HG02885 (cell line): ENCODE measurements around the gene LDLRAD4.

Experiments
- ATAC-seq: cut with Tn5 transposase; IDR thresholded peaks from one replicate; pipeline ENCODE4 v1.9.1; 2021; ENCODE audit warnings: mild to moderate bottlenecking; ENCODE audit not compliant: unreplicated experiment, poor library complexity

LDLRAD4 gene

DNA sequence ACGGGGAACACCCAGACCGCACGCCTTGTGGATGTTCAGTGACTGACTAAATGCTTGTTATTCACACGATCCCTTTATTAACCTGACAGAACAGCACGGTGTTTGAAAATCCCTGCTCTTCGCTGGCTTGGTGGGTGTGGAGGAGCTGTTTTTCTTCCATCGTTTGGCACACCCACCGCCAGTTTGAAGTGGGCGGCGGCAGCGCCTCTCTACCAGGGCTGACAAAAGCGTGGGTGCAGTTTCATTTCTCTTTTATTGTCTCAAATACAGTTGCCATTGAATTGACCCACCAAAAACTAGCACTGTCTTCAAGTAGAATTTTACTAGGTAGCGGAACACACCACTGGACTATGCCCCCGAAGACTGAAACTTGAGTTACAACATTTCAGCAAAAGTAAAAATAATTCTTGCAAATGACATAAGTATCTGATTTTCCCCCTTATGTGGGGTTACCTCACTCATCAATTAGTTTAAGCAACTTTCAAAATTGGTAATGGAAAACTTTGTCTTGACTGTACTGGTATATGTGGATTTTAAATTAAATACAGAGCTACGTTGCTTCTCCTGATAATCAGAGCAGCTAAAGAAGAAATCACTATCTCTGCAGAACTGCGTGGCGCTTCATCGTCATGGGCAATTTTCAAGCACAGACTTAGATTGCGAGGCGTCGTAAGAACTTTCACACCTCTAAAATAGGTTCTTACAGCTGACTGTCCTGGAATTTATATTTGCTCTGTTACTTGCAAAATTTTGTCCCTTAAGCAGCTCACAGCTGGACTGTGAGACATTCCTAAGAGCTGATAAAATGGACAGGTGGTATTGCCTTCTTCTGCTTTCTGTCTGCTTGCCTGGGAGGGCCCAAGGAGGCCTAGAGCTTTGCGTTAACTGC lies 60.9 kb downstream of the LDLRAD4 start:
- peak; percentile 85 for ATAC-seq

DNA sequence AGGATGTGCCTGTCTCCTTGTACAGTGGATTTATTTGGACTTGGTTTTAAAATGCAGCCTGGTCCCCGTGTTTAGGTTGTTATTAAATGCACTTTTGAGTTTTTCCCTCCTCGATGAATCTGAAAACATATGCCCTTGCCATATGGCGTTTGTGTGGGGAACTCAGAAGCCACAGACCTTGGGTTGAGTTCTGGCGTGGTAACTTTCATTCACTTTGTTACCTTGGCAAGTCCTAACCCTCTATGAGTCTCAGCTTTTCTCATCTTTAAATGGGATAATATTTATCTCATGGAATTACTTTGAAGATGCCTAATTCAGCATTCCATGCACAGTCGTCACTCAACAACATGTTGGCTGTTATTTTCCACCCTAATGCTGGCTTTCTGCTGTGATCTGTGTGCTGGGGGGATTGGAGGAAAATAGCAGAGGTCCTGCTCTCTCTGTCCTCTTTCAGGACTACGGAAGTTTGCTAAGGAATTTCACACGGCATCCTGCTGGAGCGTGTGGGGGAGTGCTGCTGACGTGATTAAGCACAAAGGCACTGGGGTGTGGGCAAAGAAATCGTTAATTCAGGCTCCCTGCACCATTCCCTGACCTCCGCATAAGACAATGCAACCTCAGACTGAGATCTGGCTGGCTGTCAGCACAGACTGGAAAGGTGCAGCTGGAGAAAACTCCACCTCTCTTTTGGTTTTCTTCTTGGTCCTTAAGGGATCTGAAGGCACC lies 61.7 kb downstream of the LDLRAD4 start:
- no peak for ATAC-seq

DNA sequence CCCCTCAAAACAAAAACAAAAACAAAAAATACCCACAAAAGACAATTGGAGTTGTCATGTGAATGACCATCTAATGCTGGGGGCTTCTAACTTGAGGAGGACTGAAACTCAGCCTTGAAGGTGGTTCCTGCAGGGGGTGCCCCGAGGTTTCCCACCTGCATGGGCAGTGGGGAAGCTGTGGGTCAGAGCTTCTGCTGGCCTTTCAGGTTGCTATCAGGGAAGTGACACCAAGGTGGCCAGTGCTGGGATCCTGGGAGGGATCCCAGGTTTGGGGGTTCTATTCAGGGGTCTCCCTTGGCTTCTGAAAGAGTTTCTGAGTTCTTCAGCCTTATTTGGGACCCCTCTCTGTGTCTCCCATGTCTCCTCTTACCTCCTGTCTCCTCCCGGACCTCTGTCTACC lies 62.8 kb downstream of the LDLRAD4 start:
- ATAC-seq: no peak

DNA sequence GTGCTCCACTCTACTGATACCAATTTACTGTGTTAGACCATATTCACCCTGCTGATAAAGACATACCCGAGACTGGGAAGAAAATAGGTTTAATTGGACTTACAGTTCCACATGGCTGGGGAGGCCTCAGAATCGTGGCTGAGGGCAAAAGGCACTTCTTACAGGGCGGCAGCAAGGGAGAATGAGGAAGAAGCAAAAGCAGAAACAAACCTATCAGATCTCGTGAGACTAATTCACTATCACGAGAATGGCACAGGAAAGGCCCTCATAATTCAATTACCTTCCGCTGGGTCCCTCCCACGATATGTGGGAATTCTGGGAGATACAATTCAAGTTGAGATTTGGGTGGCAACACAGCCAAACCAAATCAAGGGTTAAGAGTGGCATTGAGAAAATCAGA lies 65.2 kb downstream of the LDLRAD4 start:
- no peak for ATAC-seq

DNA sequence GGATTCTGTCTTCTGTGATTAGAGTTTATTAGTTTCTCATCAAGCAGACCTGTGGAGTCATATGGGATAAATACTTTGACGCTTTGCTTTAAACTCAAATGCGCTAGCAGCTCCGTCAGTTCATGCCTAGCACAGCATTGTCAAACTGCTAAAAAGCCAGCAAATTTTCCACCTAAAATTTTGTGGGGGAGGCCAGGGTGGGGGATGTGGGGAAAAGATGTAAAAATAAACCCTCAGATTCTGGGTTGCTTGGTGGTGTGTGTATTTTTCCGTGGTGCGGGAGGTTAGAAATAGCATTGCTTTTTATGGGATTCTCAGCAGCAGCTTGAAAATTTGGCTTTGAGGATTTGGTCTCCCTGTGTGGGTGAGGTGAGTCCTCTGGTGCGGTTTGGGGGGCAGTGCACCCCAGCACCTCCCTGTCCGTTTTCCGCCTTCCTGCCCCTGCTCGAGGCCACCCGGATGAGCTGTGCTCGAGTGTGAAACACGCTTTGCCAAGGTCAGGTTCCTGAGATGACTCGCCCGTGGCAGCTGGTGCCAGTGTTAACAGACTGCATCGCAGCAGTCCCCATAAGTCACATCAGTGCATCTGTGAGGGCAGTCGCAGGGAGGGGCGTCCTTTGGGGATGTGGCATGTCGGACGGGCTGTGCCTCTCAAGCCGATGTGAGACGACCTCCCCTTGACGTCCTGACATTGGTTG lies 65.9 kb downstream of the LDLRAD4 start:
- ATAC-seq: no peak

DNA sequence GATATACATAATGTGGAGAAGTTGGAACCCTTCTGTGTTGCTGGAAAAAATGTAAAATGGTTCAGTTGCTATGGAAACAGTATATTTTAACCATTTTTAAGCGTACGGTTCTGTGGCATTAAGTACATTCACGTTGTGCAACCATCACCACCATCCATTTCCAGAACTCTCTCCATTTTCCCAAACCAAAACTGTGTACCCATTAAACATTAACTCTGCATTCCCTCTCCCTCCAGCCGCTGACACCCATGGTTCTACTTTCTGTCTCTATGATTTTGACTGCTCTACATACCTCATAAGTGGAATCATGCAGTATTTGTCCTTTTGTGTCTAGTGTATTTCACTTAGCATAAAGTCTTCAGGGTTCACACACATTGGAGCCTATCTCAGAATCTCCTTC lies 67.3 kb downstream of the LDLRAD4 start:
- no peak for ATAC-seq

DNA sequence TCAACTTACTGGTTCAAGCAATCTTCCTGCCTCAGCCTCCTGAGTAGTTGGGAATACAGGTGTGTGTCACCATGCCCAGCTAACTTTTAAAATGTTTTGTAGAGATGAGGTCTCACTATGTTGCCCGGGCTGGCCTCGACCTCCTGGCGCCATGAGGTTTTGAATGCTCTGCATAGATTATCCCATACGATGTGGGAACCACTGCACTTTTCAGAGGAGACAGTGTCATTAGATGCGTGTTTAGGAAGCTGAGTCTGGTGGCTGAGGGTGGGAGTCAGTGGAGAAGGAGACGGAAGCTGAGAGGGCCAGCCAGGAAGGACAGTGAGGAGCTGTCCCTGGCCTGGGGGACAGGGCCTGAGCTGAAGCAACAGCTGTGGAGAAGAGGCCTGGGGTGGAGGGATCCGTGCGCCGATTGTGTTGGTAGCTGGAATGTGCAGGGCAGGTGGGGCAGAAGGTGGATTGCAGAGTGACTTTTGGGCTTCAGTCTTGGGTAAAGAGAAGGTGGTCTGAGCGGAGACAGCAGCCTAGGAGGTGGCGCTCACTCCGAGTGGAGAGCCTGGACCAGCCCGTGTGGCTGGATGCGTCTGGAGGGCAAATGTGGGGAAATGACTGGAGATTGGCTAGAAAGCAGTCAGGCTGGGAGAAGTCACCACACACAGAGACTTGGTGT lies 68.0 kb downstream of the LDLRAD4 start:
- ATAC-seq: no peak

DNA sequence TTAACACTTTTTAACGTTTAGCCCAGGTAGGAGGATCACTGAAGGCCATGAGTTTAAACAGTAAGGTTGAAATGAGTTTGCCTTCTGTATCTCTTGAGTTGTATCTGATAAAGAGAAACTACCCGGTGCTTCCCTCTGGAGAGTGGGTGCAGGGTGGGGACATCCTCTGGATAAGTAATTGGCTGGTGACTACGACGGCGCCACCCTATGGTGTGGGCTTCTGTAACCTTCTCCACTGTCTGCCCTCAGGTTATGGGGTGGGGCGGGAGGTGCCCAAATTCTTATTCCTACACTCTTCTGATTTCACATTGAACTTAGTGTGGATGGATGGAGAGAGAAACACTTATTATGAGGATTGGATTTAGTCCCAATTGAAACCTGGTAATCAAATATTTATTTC lies 68.8 kb downstream of the LDLRAD4 start:
- no peak for ATAC-seq

DNA sequence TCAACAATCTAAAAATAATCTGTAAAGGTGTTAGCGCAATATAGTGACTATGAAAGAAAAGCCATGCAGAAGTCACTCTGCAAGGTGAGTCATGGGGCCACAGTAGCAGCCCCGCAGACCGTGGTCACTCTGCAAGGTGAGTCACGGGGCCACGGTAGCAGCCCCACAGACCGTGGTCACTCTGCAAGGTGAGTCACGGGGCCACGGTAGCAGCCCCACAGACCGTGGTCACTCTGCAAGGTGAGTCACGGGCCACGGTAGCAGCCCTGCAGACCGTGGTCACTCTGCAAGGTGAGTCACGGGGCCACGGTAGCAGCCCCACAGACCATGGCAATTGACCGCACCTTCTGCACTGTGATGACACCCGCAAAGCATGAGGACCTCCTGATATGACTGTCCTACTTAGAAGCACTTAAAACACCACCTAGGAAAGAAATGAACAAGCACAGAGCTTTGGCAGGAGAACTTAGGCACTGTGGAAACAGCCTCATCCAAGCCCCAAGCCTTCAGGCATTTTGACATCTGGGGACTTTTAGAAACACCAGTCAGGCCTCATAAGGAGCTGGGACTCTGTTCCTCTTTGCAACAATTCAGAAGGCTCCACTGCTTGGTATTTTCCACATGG lies 70.1 kb downstream of the LDLRAD4 start:
- peak; percentile 70 for ATAC-seq

DNA sequence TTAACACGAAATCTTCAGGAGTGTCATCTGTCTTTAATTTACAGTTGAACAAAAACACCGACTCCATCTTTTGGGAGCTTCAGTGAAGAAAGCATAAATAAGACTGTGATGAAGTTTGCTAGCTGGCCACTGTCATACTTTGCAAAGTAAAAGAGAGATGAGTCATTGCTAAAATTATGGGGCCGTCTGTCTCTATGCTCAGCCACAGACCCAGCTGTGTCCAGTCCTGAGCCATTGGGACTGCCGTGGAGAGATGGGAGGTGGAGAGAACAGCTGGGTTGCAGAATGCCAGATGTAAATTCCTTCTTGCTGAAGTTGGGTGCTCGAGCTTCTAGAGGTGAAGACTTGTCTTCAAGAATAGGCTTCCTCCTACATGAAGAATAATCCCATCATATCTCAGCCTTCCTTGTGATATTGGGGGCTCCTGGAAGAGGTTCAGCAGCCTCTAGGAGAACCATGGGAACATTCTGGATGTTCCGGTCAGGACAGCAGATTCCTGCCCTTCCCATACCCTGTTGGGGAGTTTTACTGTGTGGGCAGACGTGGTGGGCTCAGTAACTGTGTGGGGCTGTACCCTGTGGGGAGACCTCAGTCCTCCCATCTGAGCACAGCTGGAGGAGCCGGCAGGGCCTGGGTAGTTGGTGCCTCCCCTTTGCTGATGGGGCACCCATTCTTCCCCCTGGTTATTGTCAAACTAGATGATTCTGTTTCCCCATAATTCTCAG lies 71.1 kb downstream of the LDLRAD4 start:
- ATAC-seq: no peak

DNA sequence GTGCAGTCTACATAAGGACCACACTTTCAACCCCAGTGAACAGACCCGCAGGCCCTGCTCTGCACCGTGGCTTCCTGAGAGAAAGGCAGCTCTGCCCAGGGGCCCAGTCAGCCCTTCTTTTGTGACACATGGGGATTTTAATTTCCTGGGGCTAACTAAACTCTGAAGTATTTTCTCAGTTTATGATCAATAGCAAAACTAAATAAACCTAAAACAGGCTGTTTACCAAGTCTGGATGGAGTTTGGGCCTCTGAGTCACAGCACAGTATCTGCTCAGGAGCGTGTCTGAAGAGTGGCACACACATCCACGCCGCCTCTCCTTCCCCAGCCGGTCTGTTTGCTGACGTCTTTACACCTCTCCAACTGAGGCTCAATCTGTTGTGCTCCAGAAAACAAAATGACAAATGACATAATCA lies 72.3 kb downstream of the LDLRAD4 start:
- ATAC-seq: peak; percentile 34

DNA sequence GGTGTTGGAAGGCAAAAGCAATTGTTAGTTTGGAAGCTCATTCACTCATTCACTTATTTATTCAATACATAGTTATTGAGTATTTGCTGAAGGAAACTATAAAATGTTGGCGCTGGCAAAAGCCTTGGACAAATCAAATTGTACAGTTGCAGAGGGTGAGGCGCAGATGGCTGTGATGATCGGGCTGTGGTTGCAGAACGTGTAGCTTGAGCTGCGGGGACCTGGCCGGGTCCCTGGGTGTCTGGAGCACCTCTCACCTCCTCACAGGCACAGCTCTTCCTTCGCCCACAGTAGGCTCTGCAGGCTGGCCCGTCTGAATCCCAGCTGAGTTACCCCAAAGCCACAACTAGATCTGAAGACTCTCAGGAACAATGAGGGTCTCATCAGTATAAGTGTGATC lies 72.7 kb downstream of the LDLRAD4 start:
- ATAC-seq: no peak

DNA sequence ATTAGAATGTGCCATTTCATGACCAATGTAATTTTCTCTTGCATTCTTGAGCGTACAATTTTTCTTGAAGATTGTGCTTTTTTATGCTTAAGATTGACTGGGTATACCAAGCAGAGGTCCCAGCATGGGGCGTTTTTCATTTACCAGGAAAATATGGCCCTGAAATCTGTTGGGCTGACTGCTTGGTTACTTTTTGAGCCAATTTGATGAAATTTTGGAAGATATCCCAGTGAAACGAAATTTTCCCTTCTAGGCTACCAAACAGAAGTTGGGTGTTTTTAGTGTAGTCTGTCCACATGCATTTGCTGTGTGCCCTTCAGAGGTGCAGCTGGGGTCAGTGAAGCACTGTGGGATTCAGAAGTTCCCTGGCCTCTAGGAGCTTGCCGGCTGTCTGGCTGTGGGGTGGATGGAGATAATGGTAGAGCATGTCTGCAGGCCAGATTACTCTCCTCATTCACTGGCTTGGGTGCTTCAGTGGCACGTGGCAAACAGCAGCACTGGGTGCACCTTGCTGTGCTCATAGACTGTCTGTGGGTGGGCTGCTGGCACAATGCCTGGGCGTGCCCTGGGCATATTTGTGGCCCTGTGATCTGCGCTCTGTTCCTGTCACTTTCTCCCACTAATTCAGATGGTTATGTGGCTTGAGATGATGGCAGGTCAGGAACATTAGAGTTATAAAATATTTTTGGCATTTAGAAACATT lies 73.3 kb downstream of the LDLRAD4 start:
- no peak for ATAC-seq

DNA sequence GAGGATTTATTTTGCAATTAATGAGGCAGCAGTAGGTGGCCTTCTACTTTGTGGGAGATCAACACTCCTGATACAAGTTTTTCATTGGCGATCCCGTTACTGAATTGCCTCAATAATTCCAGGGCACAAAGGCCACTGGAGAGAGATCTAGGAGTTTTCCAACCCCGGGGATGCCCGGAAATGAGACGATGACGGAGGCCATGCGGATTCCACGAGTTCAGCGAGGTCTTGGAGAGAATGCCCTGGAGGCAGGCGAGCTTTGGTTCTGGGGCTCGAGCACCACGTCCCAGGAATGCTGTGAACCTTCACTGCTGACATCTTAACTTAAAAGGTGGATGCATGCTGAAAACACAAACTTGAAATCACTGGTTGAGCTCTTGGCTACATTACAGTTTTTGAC lies 74.2 kb downstream of the LDLRAD4 start:
- ATAC-seq: no peak

DNA sequence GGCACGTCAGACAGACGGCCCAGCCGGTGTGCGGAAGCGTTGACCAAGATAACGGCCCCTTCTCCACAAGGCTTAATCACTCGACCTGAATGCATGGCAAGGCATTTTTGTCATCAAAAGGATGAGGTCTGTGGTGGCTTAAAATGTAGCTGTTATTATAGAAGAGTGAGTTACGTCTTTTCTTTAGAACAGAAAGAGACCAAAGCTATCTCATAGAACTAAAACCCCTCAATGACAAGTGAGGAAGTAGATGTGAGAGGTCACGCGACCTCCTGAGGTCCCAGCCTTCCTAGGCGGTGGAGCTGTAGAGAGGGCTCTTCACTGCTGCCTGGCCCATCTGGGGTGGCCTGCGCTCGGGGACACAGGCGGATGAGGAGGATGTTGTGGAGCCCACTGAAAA lies 75.7 kb downstream of the LDLRAD4 start:
- ATAC-seq: no peak

DNA sequence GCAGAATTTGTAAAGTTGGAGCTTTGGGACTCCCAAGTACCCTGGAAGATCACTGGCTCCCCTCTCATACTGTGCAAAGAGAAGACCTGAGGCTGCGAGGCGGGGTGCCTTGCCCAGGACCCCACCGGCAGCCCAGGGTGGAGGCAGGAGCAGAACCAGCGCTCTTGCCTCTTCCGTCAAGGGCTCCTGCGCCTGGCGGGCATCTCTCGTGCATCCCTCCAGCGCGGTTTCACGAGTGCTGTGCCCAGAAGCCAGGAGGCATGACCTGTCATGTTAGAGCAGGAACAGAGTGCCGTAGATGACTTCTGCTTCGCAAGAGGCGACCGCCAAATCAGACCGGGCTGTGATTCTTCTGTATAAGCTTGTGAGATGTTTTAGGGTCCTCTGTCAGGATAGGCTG lies 77.3 kb downstream of the LDLRAD4 start:
- ATAC-seq: no peak

DNA sequence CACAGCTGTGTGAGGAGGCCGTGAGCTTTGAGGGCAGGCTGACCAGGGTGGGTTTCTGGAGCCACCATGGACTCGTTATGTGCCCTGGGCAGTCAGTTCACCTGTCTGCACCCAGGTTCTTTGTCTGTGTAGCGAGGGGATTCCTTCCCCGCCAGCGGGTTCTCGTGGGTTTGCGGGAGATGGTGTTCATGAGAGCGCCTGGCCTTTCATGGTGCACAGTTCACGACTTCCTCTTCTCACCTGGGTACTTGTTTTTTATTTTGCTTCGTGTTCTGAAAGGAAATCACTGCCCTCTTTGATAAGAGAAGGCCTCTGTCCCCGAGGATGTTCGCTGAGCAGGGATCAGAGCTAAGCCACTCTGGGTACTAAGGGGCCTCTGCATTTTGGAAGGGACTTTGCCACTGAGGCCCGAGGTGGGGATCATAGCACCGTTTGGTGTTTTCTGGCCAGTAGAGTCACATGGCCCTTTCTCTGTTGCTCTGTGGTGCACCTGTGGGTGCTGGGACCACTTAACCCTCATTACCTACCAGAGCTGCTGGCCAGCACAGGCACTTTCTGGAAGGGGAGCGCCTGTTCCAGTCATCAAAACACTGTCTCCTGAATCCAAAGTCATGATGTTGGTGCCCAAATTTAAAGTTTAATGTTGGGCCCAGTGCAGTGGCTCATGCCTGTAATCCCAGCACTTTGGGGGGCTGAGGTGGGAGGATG lies 78.5 kb downstream of the LDLRAD4 start:
- ATAC-seq: no peak

DNA sequence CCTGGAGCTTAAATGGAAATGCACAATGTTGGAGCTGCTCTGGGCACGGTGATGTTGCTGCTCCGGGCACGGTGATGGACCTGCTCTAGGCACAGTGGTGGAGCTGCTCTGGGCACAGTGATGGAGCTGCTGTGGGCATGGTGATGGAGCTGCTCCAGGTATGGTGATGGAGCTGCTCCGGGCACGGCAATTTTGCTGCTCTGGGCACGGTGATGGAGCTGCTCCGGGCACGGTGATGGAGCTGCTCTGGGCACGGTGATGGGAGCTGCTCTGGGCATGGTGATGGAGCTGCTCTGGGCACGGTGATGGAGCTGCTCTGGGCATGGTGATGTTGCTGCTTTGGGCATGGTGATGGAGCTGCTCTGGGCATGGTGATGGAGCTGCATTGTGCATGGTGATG lies 79.7 kb downstream of the LDLRAD4 start:
- no peak for ATAC-seq
